Endothelial cell of umbilical vein (primary cell): Measurements from ENCODE around the gene FYCO1.

Experiments used
- CTCF ChIP-seq, 2 donors: IDR thresholded peaks; 1 replicate in 1 of 2; 2 replicates in 1 of 2; pipeline ENCODE4 v1.5.1; 2011; ENCODE audit warnings: low read length in 2 of 2, mild to moderate bottlenecking in 2 of 2, moderate library complexity in 2 of 2, control low read depth in 1 of 2, inconsistent platforms in 1 of 2, low read depth in 1 of 2; ENCODE audit not compliant: insufficient read depth in 1 of 2; ENCODE audit errors: extremely low read depth in 1 of 2
- EZH2 ChIP-seq: IDR thresholded peaks from 2 replicates; pipeline ENCODE4 v1.6.1; 2012; ENCODE audit warnings: borderline replicate concordance, low read depth, mild to moderate bottlenecking, moderate library complexity, low read length, inconsistent platforms; ENCODE audit not compliant: severe bottlenecking
- FOS ChIP-seq: IDR thresholded peaks from 2 replicates; pipeline ENCODE4 v1.6.1; 2011; ENCODE audit warnings: mild to moderate bottlenecking, low read length, moderate library complexity, borderline replicate concordance; ENCODE audit not compliant: insufficient read depth
- JUN ChIP-seq: IDR thresholded peaks from 2 replicates; pipeline ENCODE4 v1.6.1; 2011; ENCODE audit warnings: borderline replicate concordance, low read depth; ENCODE audit not compliant: insufficient read length, insufficient read depth
- MAX ChIP-seq: IDR thresholded peaks from 2 replicates; pipeline ENCODE4 v1.6.1; 2011; ENCODE audit not compliant: insufficient read depth, insufficient read length
- MYC ChIP-seq: IDR thresholded peaks from one replicate; pipeline ENCODE4 v1.6.1; 2011; ENCODE audit warnings: mild to moderate bottlenecking, low read depth, low read length
- POLR2A ChIP-seq: IDR thresholded peaks from 2 replicates; pipeline ENCODE4 v1.6.1; 2012; ENCODE audit warnings: low read depth, mild to moderate bottlenecking, control low read depth, low read length
- POLR2AphosphoS5 ChIP-seq: IDR thresholded peaks from 2 replicates; pipeline ENCODE4 v1.6.1; 2012; ENCODE audit warnings: low read depth, mild to moderate bottlenecking, control low read depth, low read length, moderate library complexity; ENCODE audit not compliant: insufficient read depth

GRCh38 chr3:45969116-45969515, 26.5 kb downstream of the FYCO1 start:
- TF ChIP-seq CTCF (IDR thresholded peaks at IDR 0.05; ENCODE audit: extremely low read depth in 1 of 2, insufficient read depth in 1 of 2, low read depth in 1 of 2, low read length in 2 of 2) (no peak), POLR2AphosphoS5 (no peak), EZH2 (no peak), POLR2A (no peak), FOS (no peak), JUN (no peak), MAX (no peak), MYC (no peak)
